HCT116 (cell line): Measurements from ENCODE around the gene SPDEF. TPM values are rescaled to one million over a fixed set of nuclear protein-coding genes. Genes with fewer than 3 reads are reported as not detected.

Experiments
- ATAC-seq: fragments of 200-7000 bp; cut with Tn5 transposase; 2 replicates; pipeline ENCODE4 v1.9.1; 2020; ENCODE audit warnings: mild to moderate bottlenecking, moderate library complexity
- BruUV-seq: library from RNA; stranded (reverse); fragments of 400-500 nt; replicated peaks from 2 replicates; lab custom pipeline; 2021; lab: Mats Ljungman, UMichigan
- CTCF ChIA-PET: fragments of 300-600 bp; sonication (Branson Sonifier 250); formaldehyde crosslinking; loops from one replicate; lab custom pipeline; 2021; ENCODE audit warnings: antibody characterized with exemption; lab: Charles Lee
- POLR2A ChIA-PET: fragments of 300-600, 350-600 bp; sonication (Branson Sonifier 250); formaldehyde crosslinking; loops from one replicate; lab custom pipeline; 2021; ENCODE audit warnings: antibody characterized with exemption; lab: Charles Lee
- RAD21 ChIA-PET, 2 experiments: fragments of 300-600 bp; sonication (Branson Sonifier 250); formaldehyde crosslinking; loops; one replicate each; lab custom pipeline; 2023; ENCODE audit warnings: low total read pairs in 2 of 2; ENCODE audit not compliant: uncharacterized antibody in 2 of 2, unreplicated experiment in 2 of 2, low non-redundant PET in 1 of 2; lab: Charles Lee
- DNase-seq: peaks from one replicate; pipeline ENCODE4 v3.0.0-alpha.2; 2010; ENCODE audit warnings: low read depth, low spot score
- H2AFZ ChIP-seq: fragments of 200-600 bp; shearing (Covaris generic), sonication (generic); 2 replicates; pipeline ENCODE4 v1.6.1; 2017; ENCODE audit warnings: low read depth, mixed run types, mixed read lengths, antibody characterized with exemption, low read length; ENCODE audit not compliant: poor library complexity, severe bottlenecking
- H3K27ac ChIP-seq: 2 replicates; pipeline ENCODE4 v1.5.1; 2012; ENCODE audit warnings: low read depth, low read length
- H3K27me3 ChIP-seq: fragments of 200-600 bp; sonication (generic); 2 replicates; pipeline ENCODE4 v1.6.1; 2016; ENCODE audit warnings: mixed run types, low read length, mixed read lengths; ENCODE audit not compliant: insufficient read depth
- H3K36me3 ChIP-seq, 2 experiments: fragments of 200-500 bp in 1 of 2; fragments of 200-600 bp in 1 of 2; sonication (Bioruptor generic) in 1 of 2; sonication (generic) in 1 of 2; 2 replicates each; pipeline versions ENCODE4 v1.5.1 to v1.6.1; 2014 to 2016; ENCODE audit warnings: low read length in 2 of 2, inconsistent platforms in 1 of 2, mixed read lengths in 1 of 2, mixed run types in 1 of 2; ENCODE audit not compliant: insufficient read depth in 2 of 2, control insufficient read depth in 1 of 2
- H3K4me1 ChIP-seq, 2 experiments: fragments of 200-600 bp in 1 of 2; sonication (generic) in 1 of 2; 2 replicates each; pipeline versions ENCODE4 v1.5.1 to v1.6.1; 2012 to 2017; ENCODE audit warnings: low read length in 2 of 2, inconsistent platforms in 1 of 2, mild to moderate bottlenecking in 1 of 2, mixed read lengths in 1 of 2, mixed run types in 1 of 2, moderate library complexity in 1 of 2; ENCODE audit not compliant: insufficient read depth in 2 of 2, control insufficient read depth in 1 of 2
- H3K4me2 ChIP-seq: fragments of 200-600 bp; sonication (generic); 2 replicates; pipeline ENCODE4 v1.6.1; 2017; ENCODE audit warnings: mixed run types, low read length, mixed read lengths
- H3K4me3 ChIP-seq, 2 experiments: fragments of 200-600 bp in 1 of 2; sonication (generic) in 1 of 2; replicated peaks in 1 of 2; 2 replicates each; pipeline ENCODE4 v1.5.1; 2011 to 2016; ENCODE audit warnings: low read length in 2 of 2, control low read depth in 1 of 2, low read depth in 1 of 2, mild to moderate bottlenecking in 1 of 2, mixed read lengths in 1 of 2, mixed run types in 1 of 2
- H3K79me2 ChIP-seq: fragments of 200-600 bp; sonication (generic); 2 replicates; pipeline ENCODE4 v1.6.1; 2017; ENCODE audit warnings: mild to moderate bottlenecking, mixed run types, low read length, moderate library complexity, mixed read lengths; ENCODE audit not compliant: insufficient read depth
- H3K9ac ChIP-seq: fragments of 200-600 bp; sonication (generic); 2 replicates; pipeline ENCODE4 v1.6.1; 2016; ENCODE audit warnings: low read length, mixed read lengths
- H3K9me2 ChIP-seq: fragments of 200-600 bp; sonication (generic), shearing (Covaris generic); 2 replicates; pipeline ENCODE4 v1.6.1; 2017; ENCODE audit warnings: mixed run types, mild to moderate bottlenecking, moderate library complexity; ENCODE audit not compliant: insufficient read depth
- H3K9me3 ChIP-seq, 2 experiments: fragments of 200-500 bp in 1 of 2; fragments of 200-600 bp in 1 of 2; sonication (Bioruptor generic) in 1 of 2; sonication (generic) in 1 of 2; 2 replicates each; pipeline ENCODE4 v1.6.1; 2014 to 2017; ENCODE audit warnings: low read length in 2 of 2, mixed read lengths in 2 of 2, inconsistent platforms in 1 of 2, low read depth in 1 of 2, mild to moderate bottlenecking in 1 of 2, mixed run types in 1 of 2, moderate library complexity in 1 of 2; ENCODE audit not compliant: control insufficient read depth in 1 of 2, insufficient read depth in 1 of 2
- H4K20me1 ChIP-seq: fragments of 200-600 bp; sonication (generic), shearing (Covaris generic); 2 replicates; pipeline ENCODE4 v1.6.1; 2017; ENCODE audit warnings: mixed run types, mild to moderate bottlenecking, moderate library complexity; ENCODE audit not compliant: insufficient read depth
- CBX3 ChIP-seq: IDR thresholded peaks from 2 replicates; pipeline ENCODE4 v1.6.1; 2012; ENCODE audit warnings: low read depth
- POLR2AphosphoS5 ChIP-seq: IDR thresholded peaks from 2 replicates; pipeline ENCODE4 v1.6.1; 2011; ENCODE audit warnings: mild to moderate bottlenecking, low read depth, low read length, moderate library complexity
- RAD21 ChIP-seq: IDR thresholded peaks from 2 replicates; pipeline ENCODE4 v1.6.1; 2012; ENCODE audit warnings: low read depth, mild to moderate bottlenecking
- ZFX ChIP-seq: fragments of 450-650 bp; IDR thresholded peaks from 2 replicates; pipeline ENCODE4 v1.6.1; 2017
- intact Hi-C: fragments of 100-400 bp; cut with micrococcal nuclease; formaldehyde crosslinking; loops from 2 replicates; pipeline ENCODE4 v1.10.0; 2022
- total RNA-seq: library from RNA; stranded (reverse); gene quantifications from one replicate; pipeline ENCODE4 v1.2.1, GENCODE V29; 2021; ENCODE audit not compliant: unreplicated experiment
- TF ChIP-seq, protein P1 (sequence below): IDR thresholded peaks from 2 replicates; pipeline ENCODE4 v1.6.1; 2012
- TF ChIP-seq, protein P2 (sequence below), 3 experiments: fragments of 200-600 bp in 1 of 3; sonication (generic) in 1 of 3; IDR thresholded peaks in 2 of 3; conservative IDR thresholded peaks in 1 of 3; 2 replicates each; pipeline ENCODE4 v1.5.1; 2012 to 2017; ENCODE audit warnings: low read depth in 2 of 3, low read length in 2 of 3, antibody characterized with exemption in 1 of 3, borderline replicate concordance in 1 of 3, control low read depth in 1 of 3, mild to moderate bottlenecking in 1 of 3, mixed read lengths in 1 of 3, mixed run types in 1 of 3, moderate library complexity in 1 of 3; ENCODE audit not compliant: insufficient read depth in 1 of 3

SPDEF gene
- total RNA-seq, 1 experiment from 2014 or later, result 0.39 TPM

- no peaks in the 10 kb centered on the region for H3K36me3 ChIP-seq
- CTCF ChIA-PET, result interaction anchor here (1.1 to 1.9 kb wide), 2 partner anchors 82 to 613 kb away, joined by 3 to 7 read pairs; no protein-coding TSS in a partner anchor
- H3K9ac ChIP-seq, result peak overlapping the region; percentile 40
Measured at GRCh38 chr6:34526992-34527728, 29.0 kb downstream of the SPDEF start.

More at GRCh38 chr6:34526992-34527728, 29.0 kb downstream of the SPDEF start:
- POLR2A ChIA-PET, result no interaction called here
- TF ChIP-seq, protein P1, sequence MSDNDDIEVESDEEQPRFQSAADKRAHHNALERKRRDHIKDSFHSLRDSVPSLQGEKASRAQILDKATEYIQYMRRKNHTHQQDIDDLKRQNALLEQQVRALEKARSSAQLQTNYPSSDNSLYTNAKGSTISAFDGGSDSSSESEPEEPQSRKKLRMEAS, result peak; percentile 78
- TF ChIP-seq POLR2AphosphoS5 (peak; percentile 49), ZFX (no peak), CBX3 (0 out of 2 replicates have a peak, but pooled peaks have one; percentile 41), RAD21 (peak; percentile 70)
- TF ChIP-seq, protein P2, sequence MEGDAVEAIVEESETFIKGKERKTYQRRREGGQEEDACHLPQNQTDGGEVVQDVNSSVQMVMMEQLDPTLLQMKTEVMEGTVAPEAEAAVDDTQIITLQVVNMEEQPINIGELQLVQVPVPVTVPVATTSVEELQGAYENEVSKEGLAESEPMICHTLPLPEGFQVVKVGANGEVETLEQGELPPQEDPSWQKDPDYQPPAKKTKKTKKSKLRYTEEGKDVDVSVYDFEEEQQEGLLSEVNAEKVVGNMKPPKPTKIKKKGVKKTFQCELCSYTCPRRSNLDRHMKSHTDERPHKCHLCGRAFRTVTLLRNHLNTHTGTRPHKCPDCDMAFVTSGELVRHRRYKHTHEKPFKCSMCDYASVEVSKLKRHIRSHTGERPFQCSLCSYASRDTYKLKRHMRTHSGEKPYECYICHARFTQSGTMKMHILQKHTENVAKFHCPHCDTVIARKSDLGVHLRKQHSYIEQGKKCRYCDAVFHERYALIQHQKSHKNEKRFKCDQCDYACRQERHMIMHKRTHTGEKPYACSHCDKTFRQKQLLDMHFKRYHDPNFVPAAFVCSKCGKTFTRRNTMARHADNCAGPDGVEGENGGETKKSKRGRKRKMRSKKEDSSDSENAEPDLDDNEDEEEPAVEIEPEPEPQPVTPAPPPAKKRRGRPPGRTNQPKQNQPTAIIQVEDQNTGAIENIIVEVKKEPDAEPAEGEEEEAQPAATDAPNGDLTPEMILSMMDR (IDR thresholded peaks at IDR 0.05 in 2 of 3, conservative IDR thresholded peaks at IDR 0.05 in 1 of 3; ENCODE audit: borderline replicate concordance in 1 of 3, insufficient read depth in 1 of 3, low read depth in 2 of 3, low read length in 2 of 3), result peak; percentile 41 to 66 (median 55); a peak in 5 of 6 replicates
- TF ChIP-seq, all 23 proteins: peak for 5
- no peaks in the 10 kb centered on the region for H3K9me2 ChIP-seq
- H3K27ac ChIP-seq, result no peak overlapping the region
- peaks cover 10 to 14% of the 10 kb centered on the region in 2 experiments; a peak in 3 of 4 replicates for H3K4me1 ChIP-seq
- RAD21 ChIA-PET, result interaction anchor here in 1 of 2 experiments (0.6 kb wide), 1 partner anchor 75 kb away, joined by 3 read pairs; no protein-coding TSS in a partner anchor
- no peaks in the 10 kb centered on the region for H3K9me3 ChIP-seq
- no peaks in the 10 kb centered on the region for H3K79me2 ChIP-seq
- no peaks in the 10 kb centered on the region for H3K27me3 ChIP-seq
- peak; percentile 86 for DNase-seq
- peak overlapping the region; percentile 77 for H3K4me2 ChIP-seq
- BruUV-seq, result no TSS peak
- H2AFZ ChIP-seq, result peak overlapping the region; percentile 94
- peak overlapping the region; percentile 27 to 44 for H3K4me3 ChIP-seq
- peak; percentile 95 for ATAC-seq
- no peaks in the 10 kb centered on the region for H4K20me1 ChIP-seq
- intact Hi-C loops, result loop anchor here (1.0 kb wide), 1 partner anchor 82 kb away; no protein-coding TSS in a partner anchor
